NCI-H146 treated with DMSO at 0.1 percent for 48 hours (cell line): ENCODE results near the gene TVP23A.
"Not testable (repeated sequence)": the region's sequence is repeated elsewhere in the genome, so short reads cannot be mapped to it uniquely, and the experiment has no call there.

Source experiments
- DNase-seq: peaks from one replicate; lab custom pipeline; 2025; ENCODE audit not compliant: unreplicated experiment; lab: John Stamatoyannopoulos, UW

Gene TVP23A

GRCh38 chr16:10836174-10836853 is 17.7 kb upstream of the TVP23A start:
- no peak for DNase-seq

- no peak for DNase-seq
Measured at GRCh38 chr16:10835281-10835931, 16.8 kb upstream of the TVP23A start.

GRCh38 chr16:10834766-10835165 is 16.2 kb upstream of the TVP23A start:
- no peak for DNase-seq

- DNase-seq = no peak
Measured at GRCh38 chr16:10834130-10834529, 15.5 kb upstream of the TVP23A start.

- no peak for DNase-seq
Measured at GRCh38 chr16:10833271-10833670, 14.7 kb upstream of the TVP23A start.

- DNase-seq = no peak
Measured at GRCh38 chr16:10831894-10832886, 13.6 kb upstream of the TVP23A start.

- DNase-seq = not testable (repeated sequence)
Measured at GRCh38 chr16:10830240-10830639, 11.6 kb upstream of the TVP23A start.

- DNase-seq = not testable (repeated sequence)
Measured at GRCh38 chr16:10829390-10830098, 10.9 kb upstream of the TVP23A start.

GRCh38 chr16:10828851-10829366 is 10.3 kb upstream of the TVP23A start:
- no peak for DNase-seq

- no peak for DNase-seq
Measured at GRCh38 chr16:10827691-10828341, 9.2 kb upstream of the TVP23A start.

- no peak for DNase-seq
Measured at GRCh38 chr16:10824111-10824893, 5.7 kb upstream of the TVP23A start.

GRCh38 chr16:10822702-10823101 is 4.1 kb upstream of the TVP23A start:
- DNase-seq = no peak

- no peak for DNase-seq
Measured at GRCh38 chr16:10820546-10820945, 2.0 kb upstream of the TVP23A start.

- DNase-seq = no peak
Measured at GRCh38 chr16:10817514-10817913, 1.1 kb downstream of the TVP23A start.

GRCh38 chr16:10813099-10813455 is 5.5 kb downstream of the TVP23A start:
- DNase-seq = no peak

- no peak for DNase-seq
Measured at GRCh38 chr16:10812312-10813098, 6.1 kb downstream of the TVP23A start.

GRCh38 chr16:10809706-10810105 is 8.9 kb downstream of the TVP23A start:
- no peak for DNase-seq

- no peak for DNase-seq
Measured at GRCh38 chr16:10808850-10809249, 9.7 kb downstream of the TVP23A start.

GRCh38 chr16:10808218-10808617 is 10.4 kb downstream of the TVP23A start:
- DNase-seq = no peak
